Ishikawa (cell line): Measurements from ENCODE around the gene CERS6.

Experiments
- CEBPB ChIP-seq: IDR thresholded peaks from 2 replicates; pipeline ENCODE4 v1.6.1; 2012
- CREB1 ChIP-seq: IDR thresholded peaks from 2 replicates; pipeline ENCODE4 v1.6.1; 2012; ENCODE audit warnings: low read depth
- EGR1 ChIP-seq: IDR thresholded peaks from 2 replicates; pipeline ENCODE4 v1.6.1; 2012
- EP300 ChIP-seq: IDR thresholded peaks from 2 replicates; pipeline ENCODE4 v1.6.1; 2012; ENCODE audit warnings: borderline replicate concordance
- FOXM1 ChIP-seq: IDR thresholded peaks from 2 replicates; pipeline ENCODE4 v1.6.1; 2012; ENCODE audit warnings: low read depth, borderline replicate concordance
- MAX ChIP-seq: IDR thresholded peaks from 2 replicates; pipeline ENCODE4 v1.6.1; 2012
- NFIC ChIP-seq: IDR thresholded peaks from 2 replicates; pipeline ENCODE4 v1.6.1; 2012
- RAD21 ChIP-seq: IDR thresholded peaks from 2 replicates; pipeline ENCODE4 v1.6.1; 2012; ENCODE audit warnings: low read depth
- REST ChIP-seq: IDR thresholded peaks from 2 replicates; pipeline ENCODE4 v1.6.1; 2012; ENCODE audit warnings: low read depth, mild to moderate bottlenecking
- TAF1 ChIP-seq: IDR thresholded peaks from 2 replicates; pipeline ENCODE4 v1.6.1; 2012; ENCODE audit warnings: low read depth, mild to moderate bottlenecking
- TCF12 ChIP-seq: IDR thresholded peaks from 2 replicates; pipeline ENCODE4 v1.6.1; 2012; ENCODE audit warnings: low read depth
- TEAD4 ChIP-seq: IDR thresholded peaks from 2 replicates; pipeline ENCODE4 v1.6.1; 2012
- USF1 ChIP-seq: IDR thresholded peaks from 2 replicates; pipeline ENCODE4 v1.6.1; 2012
- YY1 ChIP-seq: IDR thresholded peaks from 2 replicates; pipeline ENCODE4 v1.6.1; 2012; ENCODE audit warnings: low read depth
- ZBTB7A ChIP-seq: IDR thresholded peaks from 2 replicates; pipeline ENCODE4 v1.6.1; 2012; ENCODE audit warnings: low read depth

The CERS6 gene

GRCh38 chr2:168525716-168526446, 69.8 kb downstream of the CERS6 start:
- TF ChIP-seq USF1 (no peak), FOXM1 (no peak), TAF1 (no peak), NFIC (no peak), CREB1 (no peak), ZBTB7A (no peak), YY1 (no peak), REST (no peak), EP300 (no peak), TCF12 (no peak)

GRCh38 chr2:168526641-168527040, 70.6 kb downstream of the CERS6 start:
- TF ChIP-seq CEBPB, result no peak
- TF ChIP-seq EP300, result no peak
- TF ChIP-seq TAF1, result no peak

GRCh38 chr2:168528016-168528415, 71.9 kb downstream of the CERS6 start:
- TF ChIP-seq ZBTB7A (no peak), RAD21 (no peak), CREB1 (no peak), MAX (no peak), REST (no peak), YY1 (no peak), FOXM1 (no peak), EP300 (no peak), TAF1 (no peak), TCF12 (no peak), EGR1 (no peak), NFIC (no peak), CEBPB (no peak), TEAD4 (no peak), USF1 (no peak)

GRCh38 chr2:168528469-168528868, 72.4 kb downstream of the CERS6 start:
- TF ChIP-seq TEAD4, result no peak
- no peak for TF ChIP-seq TAF1

GRCh38 chr2:168529054-168529833, 73.2 kb downstream of the CERS6 start:
- TF ChIP-seq TEAD4 (no peak), NFIC (no peak), CREB1 (no peak), RAD21 (no peak), FOXM1 (no peak), REST (no peak), YY1 (no peak), TAF1 (no peak), CEBPB (no peak), TCF12 (no peak), USF1 (no peak), EP300 (no peak), ZBTB7A (no peak), EGR1 (no peak), MAX (no peak)
